ES-I3 (cell line): Measurements from ENCODE around the gene CYP1A2.
A peak's percentile ranks its signal among the peaks of the same experiment; 100 is the strongest.

Experiments
- H3K36me3 ChIP-seq: 2 replicates; pipeline ENCODE4 v1.6.1; 2013; ENCODE audit warnings: mild to moderate bottlenecking, low read length, control low read depth, moderate library complexity; ENCODE audit not compliant: insufficient read depth
- H3K4me1 ChIP-seq: 2 replicates; pipeline ENCODE4 v1.6.1; 2013; ENCODE audit warnings: mild to moderate bottlenecking, control low read depth, low read length; ENCODE audit not compliant: insufficient read depth
- H3K9ac ChIP-seq: 2 replicates; pipeline ENCODE4 v1.6.1; 2013; ENCODE audit warnings: low read depth, mild to moderate bottlenecking, low read length, moderate library complexity
- H3K9me3 ChIP-seq: 2 replicates; pipeline ENCODE4 v1.6.1; 2013; ENCODE audit warnings: mild to moderate bottlenecking, low read length, moderate library complexity; ENCODE audit not compliant: control insufficient read depth, insufficient read depth

The CYP1A2 gene

GRCh38 chr15:74776821-74777768 is 28.4 kb downstream of the CYP1A2 start:
- no peaks in the 10 kb centered on the region for H3K36me3 ChIP-seq
- no peaks in the 10 kb centered on the region for H3K9me3 ChIP-seq
- H3K9ac ChIP-seq = no peak overlapping the region
- peaks cover 39% of the 10 kb centered on the region; the same call in 1 of the 2 replicates for H3K4me1 ChIP-seq

- Histone ChIP-seq H3K36me3 (no peaks in the 10 kb centered on the region), H3K9me3 (no peaks in the 10 kb centered on the region), H3K9ac (no peak overlapping the region), H3K4me1 (peaks cover 36% of the 10 kb centered on the region; the same call in 1 of the 2 replicates)
These were observed 29.3 kb downstream of the CYP1A2 start for GRCh38 chr15:74777769-74778598.

- H3K4me1 ChIP-seq = peaks cover 31% of the 10 kb centered on the region; the same call in 1 of the 2 replicates
- H3K9me3 ChIP-seq = no peaks in the 10 kb centered on the region
- no peak overlapping the region for H3K9ac ChIP-seq
- no peaks in the 10 kb centered on the region for H3K36me3 ChIP-seq
These were observed 29.9 kb downstream of the CYP1A2 start for GRCh38 chr15:74778599-74778970.

GRCh38 chr15:74779162-74779648 is 30.6 kb downstream of the CYP1A2 start:
- Histone ChIP-seq H3K36me3 (no peaks in the 10 kb centered on the region), H3K4me1 (peaks cover 30% of the 10 kb centered on the region; the same call in 1 of the 2 replicates), H3K9ac (no peak overlapping the region), H3K9me3 (no peaks in the 10 kb centered on the region)

GRCh38 chr15:74780523-74781430 is 32.1 kb downstream of the CYP1A2 start:
- Histone ChIP-seq H3K4me1 (peaks cover 30% of the 10 kb centered on the region; the same call in 1 of the 2 replicates), H3K9me3 (no peaks in the 10 kb centered on the region), H3K36me3 (no peaks in the 10 kb centered on the region), H3K9ac (peak overlapping the region; percentile 88; the same call in 1 of the 2 replicates)

GRCh38 chr15:74781431-74782258 is 33.0 kb downstream of the CYP1A2 start, which contains the start of gene CSK:
Gene CSK (plus strand): TSS chr15:74782080. CDS start chr15:74798298, 16,218 bp downstream.
- Histone ChIP-seq H3K36me3 (no peaks in the 10 kb centered on the region), H3K4me1 (peaks cover 28% of the 10 kb centered on the region; the same call in 1 of the 2 replicates), H3K9ac (peak within 1 kb of the TSS; percentile 88), H3K9me3 (no peaks in the 10 kb centered on the region)

GRCh38 chr15:74782259-74783071 is 33.8 kb downstream of the CYP1A2 start:
- H3K9me3 ChIP-seq = no peaks in the 10 kb centered on the region
- H3K9ac ChIP-seq = peak overlapping the region; percentile 74
- peaks cover 20% of the 10 kb centered on the region; the same call in 1 of the 2 replicates for H3K4me1 ChIP-seq
- H3K36me3 ChIP-seq = no peaks in the 10 kb centered on the region

GRCh38 chr15:74783072-74783807 is 34.6 kb downstream of the CYP1A2 start:
- Histone ChIP-seq H3K9ac (peak overlapping the region; percentile 74; the same call in 1 of the 2 replicates), H3K4me1 (peaks cover 20% of the 10 kb centered on the region), H3K9me3 (no peaks in the 10 kb centered on the region), H3K36me3 (no peaks in the 10 kb centered on the region)

GRCh38 chr15:74783808-74784175 is 35.1 kb downstream of the CYP1A2 start:
- peaks cover 26% of the 10 kb centered on the region for H3K4me1 ChIP-seq
- H3K9ac ChIP-seq = no peak overlapping the region
- no peaks in the 10 kb centered on the region for H3K36me3 ChIP-seq
- no peaks in the 10 kb centered on the region for H3K9me3 ChIP-seq

- H3K9ac ChIP-seq = no peak overlapping the region
- no peaks in the 10 kb centered on the region for H3K9me3 ChIP-seq
- peaks cover 34% of the 10 kb centered on the region for H3K4me1 ChIP-seq
- no peaks in the 10 kb centered on the region for H3K36me3 ChIP-seq
These were observed 36.0 kb downstream of the CYP1A2 start for GRCh38 chr15:74784426-74785193.
